Naive thymus-derived CD8-positive, alpha-beta T cell (primary cell): ENCODE results near the gene DGLUCY. TPM values are rescaled to one million over a fixed set of nuclear protein-coding genes. Genes with fewer than 3 reads are reported as not detected.
A peak's percentile ranks its signal among the peaks of the same experiment; 100 is the strongest.

Source experiments
- ATAC-seq, 2 donors: fragments of 150-1000 bp; cut with Tn5 transposase in 1 of 2; sonication (Bioruptor Pico), chemical (Tn5 transposase) in 1 of 2; 1 replicate in 1 of 2; 2 replicates in 1 of 2; pipeline ENCODE4 v1.10.0; 2021; ENCODE audit warnings: mild to moderate bottlenecking in 2 of 2, moderate library complexity in 2 of 2
- POLR2A ChIA-PET: fragments of 350-600 bp; sonication (Branson Sonifier 250); formaldehyde crosslinking; loops from one replicate; lab custom pipeline; 2021; ENCODE audit warnings: antibody characterized with exemption; lab: Charles Lee
- DNase-seq, 10 donors: peaks; one replicate each; pipeline versions ENCODE4 v3.0.0 to v3.0.0-alpha.2; 2020 to 2022
- H3K27ac Mint-ChIP-seq, 10 donors: one replicate each; pipeline ENCODE4 v1.8.0; 2020 to 2022; ENCODE audit warnings: mild to moderate bottlenecking in 10 of 10, mixed read lengths in 10 of 10, moderate library complexity in 4 of 10, inconsistent platforms in 1 of 10
- H3K27me3 Mint-ChIP-seq, 5 donors: one replicate each; pipeline ENCODE4 v1.8.0; 2021 to 2022; ENCODE audit warnings: mixed read lengths in 5 of 5
- H3K36me3 Mint-ChIP-seq, 3 donors: one replicate each; pipeline ENCODE4 v1.8.0; 2020 to 2022; ENCODE audit warnings: mixed read lengths in 3 of 3, mild to moderate bottlenecking in 2 of 3, inconsistent platforms in 1 of 3
- H3K4me1 Mint-ChIP-seq, 4 donors: one replicate each; pipeline ENCODE4 v1.8.0; 2021 to 2022; ENCODE audit warnings: mixed read lengths in 4 of 4
- H3K4me3 Mint-ChIP-seq, 10 donors: one replicate each; pipeline ENCODE4 v1.8.0; 2020 to 2022; ENCODE audit warnings: mild to moderate bottlenecking in 10 of 10, mixed read lengths in 10 of 10, moderate library complexity in 6 of 10, inconsistent platforms in 1 of 10
- H3K9me3 Mint-ChIP-seq, 9 donors: one replicate each; pipeline ENCODE4 v1.8.0; 2020 to 2022; ENCODE audit warnings: mixed read lengths in 9 of 9, mild to moderate bottlenecking in 3 of 9, inconsistent platforms in 1 of 9, moderate library complexity in 1 of 9
- polyA plus RNA-seq, 3 donors: library from polyadenylated mRNA; unstranded; fragments of 300-500 nt; fragmentation: Illumina TruSeq; gene quantifications; one replicate each; pipeline ENCODE4 v1.2.3, GENCODE V29; 2021
- total RNA-seq, 8 experiments: library from RNA in 2 of 8; stranded (reverse) in 2 of 8; gene quantifications; one replicate each; pipeline ENCODE4 v1.2.3 and lab custom pipeline; 2021 to 2026

The DGLUCY gene
- total and polyA plus RNA-seq, 5 experiments from 2014 or later, result 24.9 to 83.9 (median 38.5) TPM

GRCh38 chr14:91111443-91111842, 2.4 kb upstream of the DGLUCY start:
- DNase-seq (no peak), ATAC-seq (no peak)
- Mint-ChIP-seq H3K4me3 (no peak overlapping the region), H3K27ac (peak overlapping the region in 1 of 10 donors; percentile 77), H3K4me1 (peaks cover 39 to 79% (median 69%) of the 10 kb centered on the region in 4 donors), H3K36me3 (peaks cover 0 to 2% (median 0%) of the 10 kb centered on the region in 3 donors), H3K27me3 (no peaks in the 10 kb centered on the region), H3K9me3 (no peaks in the 10 kb centered on the region)
- POLR2A ChIA-PET, result no interaction called here

GRCh38 chr14:91112194-91112593, 1.7 kb upstream of the DGLUCY start:
- Mint-ChIP-seq H3K36me3 (peaks cover 0 to 2% (median under 1%) of the 10 kb centered on the region in 3 donors), H3K4me1 (peaks cover 39 to 86% (median 77%) of the 10 kb centered on the region in 4 donors), H3K9me3 (no peaks in the 10 kb centered on the region), H3K27me3 (no peaks in the 10 kb centered on the region), H3K4me3 (peak overlapping the region in 7 of 10 donors; percentile 26 to 50 (median 41)), H3K27ac (peak overlapping the region in 9 of 10 donors; percentile 18 to 86 (median 80))
- DNase-seq (no peak), ATAC-seq (no peak)
- POLR2A ChIA-PET, result interaction anchor here (0.6 kb wide), 1 partner anchor 235 kb away, joined by 3 read pairs; no protein-coding TSS in a partner anchor

- peaks cover 28 to 85% (median 77%) of the 10 kb centered on the region in 4 donors for H3K4me1 Mint-ChIP-seq
- H3K27me3 Mint-ChIP-seq, result no peaks in the 10 kb centered on the region
- H3K36me3 Mint-ChIP-seq, result peaks cover 0 to 17% (median 14%) of the 10 kb centered on the region in 3 donors
- H3K27ac Mint-ChIP-seq, result peak overlapping the region; percentile 91 to 99 (median 98)
- peak; percentile 37 to 76 (median 58) for DNase-seq
- peak overlapping the region; percentile 86 to 99 (median 94) for H3K4me3 Mint-ChIP-seq
- POLR2A ChIA-PET, result interaction anchor here (0.6 to 2.4 kb wide), 11 partner anchors 13 to 74 kb away, joined by 3 to 21 read pairs (median 3); no protein-coding TSS in a partner anchor
- peaks cover 0 to 4% (median 0%) of the 10 kb centered on the region in 9 donors for H3K9me3 Mint-ChIP-seq
- peak; percentile 83 to 85 for ATAC-seq
Measured at GRCh38 chr14:91114079-91115065, 499 bp downstream of the DGLUCY start.

- H3K36me3 Mint-ChIP-seq, result peaks cover 0 to 32% (median 27%) of the 10 kb centered on the region in 3 donors
- peak overlapping the region; percentile 91 to 99 (median 98) for H3K27ac Mint-ChIP-seq
- ATAC-seq (no peak), DNase-seq (no peak)
- peak overlapping the region; percentile 86 to 99 (median 94) for H3K4me3 Mint-ChIP-seq
- H3K27me3 Mint-ChIP-seq, result no peaks in the 10 kb centered on the region
- peaks cover 0 to 4% (median 0%) of the 10 kb centered on the region in 9 donors for H3K9me3 Mint-ChIP-seq
- H3K4me1 Mint-ChIP-seq, result peaks cover 33 to 85% (median 80%) of the 10 kb centered on the region in 4 donors
- POLR2A ChIA-PET, result interaction anchor here (0.7 to 1.7 kb wide), 2 partner anchors 18 to 394 kb away, joined by 3 to 5 read pairs; partner anchors contain the start of gene PPP4R3A
Measured at GRCh38 chr14:91115986-91116770, 2.3 kb downstream of the DGLUCY start.

GRCh38 chr14:91116913-91117588, 3.2 kb downstream of the DGLUCY start:
- H3K4me3 Mint-ChIP-seq, result peak overlapping the region; percentile 28 to 97 (median 57)
- no peak for ATAC-seq
- peaks cover 0 to 38% (median 27%) of the 10 kb centered on the region in 3 donors for H3K36me3 Mint-ChIP-seq
- peaks cover 0 to 4% (median 0%) of the 10 kb centered on the region in 9 donors for H3K9me3 Mint-ChIP-seq
- peak overlapping the region; percentile 40 to 99 (median 85) for H3K27ac Mint-ChIP-seq
- H3K27me3 Mint-ChIP-seq, result no peaks in the 10 kb centered on the region
- peaks cover 35 to 92% (median 84%) of the 10 kb centered on the region in 4 donors for H3K4me1 Mint-ChIP-seq
- DNase-seq, result no peak
- POLR2A ChIA-PET, result interaction anchor here (0.6 to 0.7 kb wide), 4 partner anchors 44 to 523 kb away, joined by 3 to 8 read pairs (median 5); partner anchors contain the start of gene PPP4R3A

- Mint-ChIP-seq H3K4me1 (peaks cover 35 to 85% (median 81%) of the 10 kb centered on the region in 4 donors), H3K9me3 (peaks cover 0 to 4% (median 0%) of the 10 kb centered on the region in 9 donors), H3K27ac (peak overlapping the region in 7 of 10 donors; percentile 30 to 99 (median 66)), H3K36me3 (peaks cover 0 to 41% (median 27%) of the 10 kb centered on the region in 3 donors), H3K27me3 (no peaks in the 10 kb centered on the region), H3K4me3 (peak overlapping the region in 6 of 10 donors; percentile 11 to 86 (median 31))
- DNase-seq (no peak), ATAC-seq (no peak)
- POLR2A ChIA-PET, result interaction anchor here (0.6 to 0.7 kb wide), 3 partner anchors 45 to 522 kb away, joined by 4 to 8 read pairs (median 6); no protein-coding TSS in a partner anchor
Measured at GRCh38 chr14:91117960-91118359, 4.1 kb downstream of the DGLUCY start.

- H3K36me3 Mint-ChIP-seq, result peaks cover 0 to 45% (median 30%) of the 10 kb centered on the region in 3 donors
Measured at GRCh38 chr14:91118511-91119068, 4.7 kb downstream of the DGLUCY start.

GRCh38 chr14:91119556-91120311, 5.9 kb downstream of the DGLUCY start:
- peaks cover 0 to 49% (median 35%) of the 10 kb centered on the region in 3 donors for H3K36me3 Mint-ChIP-seq
- peaks cover 26 to 85% (median 77%) of the 10 kb centered on the region in 4 donors for H3K4me1 Mint-ChIP-seq
- peak overlapping the region in 9 of 10 donors; percentile 15 to 99 (median 60) for H3K27ac Mint-ChIP-seq
- POLR2A ChIA-PET, result interaction anchor here (1.0 kb wide), 1 partner anchor 59 kb away, joined by 3 read pairs; the partner anchor contains the start of gene RPS6KA5
- DNase-seq (no peak), ATAC-seq (no peak)
- H3K4me3 Mint-ChIP-seq, result peak overlapping the region in 8 of 10 donors; percentile 1 to 86 (median 40)
- H3K27me3 Mint-ChIP-seq, result no peaks in the 10 kb centered on the region
- H3K9me3 Mint-ChIP-seq, result peaks cover 0 to 4% (median 0%) of the 10 kb centered on the region in 9 donors

More at GRCh38 chr14:91118511-91119068, 4.7 kb downstream of the DGLUCY start:
- POLR2A ChIA-PET, result no interaction called here
- ATAC-seq (no peak), DNase-seq (no peak)
- Mint-ChIP-seq H3K27ac (peak overlapping the region in 9 of 10 donors; percentile 29 to 99 (median 60)), H3K4me1 (peaks cover 31 to 81% (median 79%) of the 10 kb centered on the region in 4 donors), H3K4me3 (peak overlapping the region in 7 of 10 donors; percentile 11 to 86 (median 41)), H3K9me3 (peaks cover 0 to 4% (median 0%) of the 10 kb centered on the region in 9 donors), H3K27me3 (no peaks in the 10 kb centered on the region)

- Mint-ChIP-seq H3K36me3 (peaks cover 0 to 66% (median 51%) of the 10 kb centered on the region in 3 donors), H3K4me1 (peaks cover 24 to 68% (median 51%) of the 10 kb centered on the region in 4 donors), H3K27me3 (no peaks in the 10 kb centered on the region), H3K27ac (peak overlapping the region in 1 of 10 donors; percentile 53), H3K9me3 (peaks cover 0 to 4% (median 0%) of the 10 kb centered on the region in 9 donors), H3K4me3 (no peak overlapping the region)
- no peak for DNase-seq
- POLR2A ChIA-PET, result interaction anchor here (0.7 kb wide), 1 partner anchor 283 kb away, joined by 4 read pairs; no protein-coding TSS in a partner anchor
- no peak for ATAC-seq
Measured at GRCh38 chr14:91123201-91123600, 9.3 kb downstream of the DGLUCY start.
